GM10266 (cell line): Measurements from ENCODE around the gene BRD1.

Experiments
- DNase-seq: peaks from one replicate; pipeline ENCODE4 v3.0.0; 2012; ENCODE audit errors: extremely low spot score
- CTCF ChIP-seq: IDR thresholded peaks from 2 replicates; pipeline ENCODE4 v1.5.1; 2012; ENCODE audit warnings: mild to moderate bottlenecking, low read depth; ENCODE audit not compliant: control insufficient read depth, insufficient read depth; ENCODE audit errors: missing control alignments

The BRD1 gene

GRCh38 chr22:49847751-49848689, 20.3 kb upstream of the BRD1 start:
- DNase-seq: no peak
- TF ChIP-seq CTCF: no peak

- no peak for TF ChIP-seq CTCF
- no peak for DNase-seq
These were observed 18.2 kb upstream of the BRD1 start for GRCh38 chr22:49845666-49846459.

GRCh38 chr22:49845241-49845640, 17.6 kb upstream of the BRD1 start:
- no peak for DNase-seq
- TF ChIP-seq CTCF: no peak

- no peak for TF ChIP-seq CTCF
- DNase-seq: peak; percentile 81
These were observed 11.4 kb upstream of the BRD1 start for GRCh38 chr22:49838771-49839717.

- no peak for TF ChIP-seq CTCF
- DNase-seq: no peak
These were observed 5.8 kb upstream of the BRD1 start for GRCh38 chr22:49833340-49834007.

- TF ChIP-seq CTCF: no peak
- no peak for DNase-seq
These were observed 1.6 kb upstream of the BRD1 start for GRCh38 chr22:49829044-49829853.
